ENCODE data around the gene P2RX6.

Gene P2RX6

DNA sequence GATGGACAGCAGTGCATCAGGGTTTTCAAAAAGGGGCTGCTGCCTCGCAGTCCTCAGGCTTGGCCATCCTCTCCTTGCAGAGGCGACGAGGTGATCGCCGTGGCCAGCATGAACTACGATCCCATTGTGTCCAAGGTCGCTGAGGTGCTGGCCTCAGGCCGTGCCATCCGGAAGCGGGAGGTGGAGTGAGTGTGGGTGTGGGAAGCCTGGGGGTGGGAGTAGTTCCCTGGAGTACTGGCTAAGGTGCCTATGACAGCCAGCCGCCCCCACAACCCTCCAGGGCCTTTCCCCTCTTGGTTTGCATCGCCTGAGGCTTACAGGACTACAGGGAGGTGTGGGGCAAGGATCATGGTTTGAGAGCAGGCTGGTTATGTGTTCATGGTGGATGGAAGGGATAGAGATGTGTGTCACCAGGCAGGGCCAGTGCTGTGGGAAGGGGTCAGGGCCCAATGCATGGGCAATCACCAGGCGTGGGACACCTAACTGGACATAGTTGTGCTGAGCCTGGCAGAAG, 35.0 kb upstream of the P2RX6 start:
- DNase-seq (ENCODE audit: low read depth): no peak

GRCh38 chr22:20980523-20980922, 34.4 kb upstream of the P2RX6 start:
- DNase-seq (ENCODE audit: low read depth): no peak

DNA sequence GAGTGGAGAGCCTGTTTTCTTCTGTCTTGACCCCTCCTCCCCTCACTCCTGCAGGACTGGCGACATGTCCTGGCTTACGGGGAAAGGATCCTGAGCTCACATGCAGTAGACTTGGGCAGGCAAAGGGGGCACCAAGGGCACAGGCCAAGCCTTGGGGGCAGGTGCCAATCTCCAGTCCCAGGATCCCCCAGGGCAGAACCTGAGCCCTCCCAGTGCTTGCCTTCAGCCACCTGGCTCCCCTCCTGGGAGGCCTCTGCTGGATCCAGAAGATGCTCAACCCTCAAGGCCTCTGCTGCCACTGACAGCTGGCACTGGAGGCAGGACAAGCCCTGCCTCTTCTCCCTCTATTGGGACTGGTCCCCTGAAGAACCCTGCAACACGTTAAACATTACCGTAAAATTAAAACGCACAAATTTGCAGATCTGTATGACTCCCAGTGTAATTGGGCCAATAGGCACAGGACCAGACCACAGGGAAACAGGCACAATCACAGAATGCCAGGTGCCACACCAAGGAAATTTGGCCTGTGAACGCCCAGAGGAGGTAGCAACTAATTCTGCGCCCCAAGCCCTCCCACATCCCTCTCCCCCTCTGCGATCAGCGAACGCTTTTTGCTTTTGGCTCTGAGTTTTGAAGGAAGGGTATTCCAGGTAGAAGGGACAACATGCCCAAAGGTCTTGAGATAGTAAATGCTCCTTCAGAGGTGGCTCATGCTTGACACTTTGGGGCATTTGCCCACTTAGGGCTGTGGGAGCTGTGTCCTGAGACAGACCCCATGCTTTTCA, 33.8 kb upstream of the P2RX6 start:
- no peak for DNase-seq (ENCODE audit: low read depth)

GRCh38 chr22:20981787-20982562, 33.0 kb upstream of the P2RX6 start, which contains the start of gene LZTR1:
TSS of gene LZTR1 (plus strand) at chr22:20982297. CDS start at chr22:20982372, 75 bp downstream.
- peak; percentile 53 for DNase-seq (ENCODE audit: low read depth)

DNA sequence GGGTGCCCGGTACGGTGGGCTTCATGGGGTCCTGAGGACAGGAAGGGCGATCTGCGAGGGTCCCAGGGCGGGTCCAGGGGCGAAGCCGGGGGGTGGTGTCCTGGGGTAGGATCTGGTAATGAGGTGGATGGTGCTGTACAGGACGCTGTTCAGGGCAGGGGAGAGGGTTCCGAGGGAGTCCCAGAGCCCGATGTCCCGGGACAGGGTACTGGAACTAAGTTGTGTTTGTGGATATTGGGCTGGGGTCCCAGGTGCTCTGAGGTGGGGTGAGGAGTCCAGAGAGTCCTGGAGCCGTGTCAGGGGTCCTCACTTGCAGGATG, 32.4 kb upstream of the P2RX6 start:
- DNase-seq (ENCODE audit: low read depth): no peak

DNA sequence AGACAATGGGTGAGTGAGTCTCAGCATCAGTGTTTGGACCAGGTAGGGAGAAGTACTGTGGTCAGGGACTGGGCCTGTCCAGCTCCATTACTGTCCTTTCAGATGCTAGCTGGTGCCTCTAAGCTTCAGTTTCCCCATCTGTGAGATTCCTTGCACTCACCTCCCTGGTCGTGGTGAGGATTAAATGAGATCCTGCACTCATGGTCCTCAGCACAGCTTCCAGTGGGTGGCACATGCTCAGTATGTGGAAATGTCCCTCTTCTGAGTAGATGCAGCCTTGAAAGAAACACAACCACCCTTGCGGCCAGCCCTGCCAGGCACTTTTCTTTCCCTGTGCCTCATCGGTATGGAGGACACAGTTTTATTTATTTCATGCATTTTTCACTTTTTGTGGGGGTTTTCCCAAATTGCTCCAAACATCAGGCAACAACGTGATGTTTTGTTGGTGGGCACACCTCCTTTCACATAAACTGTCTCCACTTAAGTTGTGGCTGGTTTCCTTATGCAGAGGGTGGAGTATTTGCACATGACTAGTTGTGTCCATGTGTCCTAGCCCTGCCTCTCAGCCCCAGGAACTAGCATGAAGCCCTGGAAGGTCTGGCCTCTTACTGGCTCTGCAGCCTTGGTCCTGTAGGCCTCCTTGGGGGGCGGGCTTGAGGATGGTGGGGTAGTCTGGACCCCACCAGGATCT, 31.7 kb upstream of the P2RX6 start:
- DNase-seq (ENCODE audit: low read depth): no peak

- no peak for DNase-seq (ENCODE audit: low read depth)
Observed at GRCh38 chr22:20985720-20986119, 29.2 kb upstream of the P2RX6 start.

GRCh38 chr22:20986365-20986764, 28.6 kb upstream of the P2RX6 start:
- DNase-seq (ENCODE audit: low read depth): no peak

DNA sequence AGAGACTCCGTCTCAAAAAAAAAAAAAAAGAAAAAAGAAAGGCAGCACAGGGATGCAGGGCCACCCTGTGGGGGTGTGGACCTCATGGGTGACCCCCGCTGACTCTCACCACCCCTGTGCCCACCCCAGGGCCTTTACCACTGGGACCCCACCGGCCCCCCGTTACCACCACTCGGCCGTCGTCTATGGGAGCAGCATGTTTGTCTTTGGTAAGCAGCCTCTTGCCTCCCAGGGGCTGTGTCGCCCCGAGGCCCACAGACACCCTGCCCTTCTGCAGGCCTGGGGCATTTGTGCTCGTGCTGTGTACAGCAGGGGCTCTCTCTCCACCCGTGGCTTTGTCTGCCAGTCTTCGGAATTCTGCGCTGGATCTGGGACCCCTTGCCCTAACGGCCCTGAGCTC, 27.6 kb upstream of the P2RX6 start:
- DNase-seq (ENCODE audit: low read depth): no peak

DNA sequence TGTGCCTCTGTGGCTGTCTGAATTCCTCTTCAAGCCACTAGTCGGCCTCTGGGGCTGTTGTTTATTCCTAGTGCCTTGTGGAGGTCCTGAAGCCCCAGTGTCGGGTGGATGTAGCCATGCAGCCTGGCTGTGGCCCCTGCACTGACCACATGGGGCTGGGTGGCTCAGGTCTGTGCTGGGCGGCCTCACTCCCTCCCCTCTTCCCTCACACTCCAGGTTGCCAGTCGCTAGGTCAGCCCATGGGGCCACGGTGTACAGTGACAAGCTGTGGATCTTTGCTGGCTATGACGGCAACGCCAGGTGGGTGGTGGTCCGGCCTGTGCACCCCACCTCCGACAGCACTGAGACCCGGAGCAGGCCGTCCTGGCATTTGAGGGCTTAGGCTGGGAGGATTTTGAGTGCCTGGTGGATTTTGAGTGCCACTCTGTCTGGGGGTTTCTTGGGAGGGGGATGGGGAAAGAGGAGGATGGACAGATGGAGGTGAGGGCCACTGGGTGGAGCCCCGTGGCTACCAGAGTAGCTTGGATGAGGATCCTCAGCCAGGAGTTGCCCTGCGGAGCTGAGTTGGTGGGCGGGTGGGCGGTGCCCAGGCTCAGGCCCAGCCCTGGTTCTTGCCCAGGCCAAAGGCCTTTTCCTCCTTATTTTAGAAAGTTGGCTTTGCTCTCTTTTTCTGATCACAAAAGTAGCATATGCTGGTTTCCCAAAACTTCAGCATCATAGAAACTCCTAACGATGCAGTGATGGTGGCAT, 26.2 kb upstream of the P2RX6 start:
- DNase-seq (ENCODE audit: low read depth): no peak

GRCh38 chr22:20989323-20990138, 25.4 kb upstream of the P2RX6 start:
- no peak for DNase-seq (ENCODE audit: low read depth)

GRCh38 chr22:20990184-20991180, 24.5 kb upstream of the P2RX6 start:
- no peak for DNase-seq (ENCODE audit: low read depth)

DNA sequence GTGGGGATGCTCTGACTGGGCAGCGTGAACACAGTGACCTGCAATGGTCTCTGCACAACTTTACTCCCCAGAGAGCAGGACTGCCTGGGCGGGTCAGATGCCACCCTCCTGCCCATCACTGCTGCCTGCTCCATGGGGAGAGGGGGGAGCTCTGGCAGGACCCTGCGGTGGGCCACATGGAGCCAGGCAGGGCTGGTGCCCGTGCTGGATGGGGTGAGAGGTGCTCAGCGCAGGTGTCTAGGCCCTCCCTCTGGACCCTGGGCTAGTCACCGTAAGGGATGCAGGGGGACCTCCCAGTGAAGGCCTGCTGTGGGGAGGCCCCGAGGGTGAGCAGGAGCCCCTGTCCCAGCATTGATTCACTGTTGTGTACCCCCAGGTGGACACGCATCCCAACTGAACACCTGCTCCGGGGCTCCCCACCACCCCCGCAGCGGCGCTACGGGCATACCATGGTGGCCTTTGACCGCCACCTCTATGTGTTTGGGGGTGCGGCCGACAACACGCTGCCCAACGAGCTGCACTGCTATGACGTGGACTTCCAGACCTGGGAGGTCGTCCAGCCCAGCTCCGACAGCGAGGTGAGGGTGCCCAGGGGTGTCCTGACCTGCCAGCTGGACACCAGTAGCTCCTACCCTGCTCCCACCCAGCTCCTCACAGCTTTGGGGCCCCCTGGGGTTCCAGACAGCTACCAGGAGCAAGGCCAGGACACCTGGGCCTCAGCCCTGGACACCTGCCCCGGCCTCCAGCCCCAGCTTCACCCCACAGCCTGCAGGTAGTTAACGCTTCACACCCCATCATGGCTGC, 23.5 kb upstream of the P2RX6 start:
- DNase-seq (ENCODE audit: low read depth): no peak

DNA sequence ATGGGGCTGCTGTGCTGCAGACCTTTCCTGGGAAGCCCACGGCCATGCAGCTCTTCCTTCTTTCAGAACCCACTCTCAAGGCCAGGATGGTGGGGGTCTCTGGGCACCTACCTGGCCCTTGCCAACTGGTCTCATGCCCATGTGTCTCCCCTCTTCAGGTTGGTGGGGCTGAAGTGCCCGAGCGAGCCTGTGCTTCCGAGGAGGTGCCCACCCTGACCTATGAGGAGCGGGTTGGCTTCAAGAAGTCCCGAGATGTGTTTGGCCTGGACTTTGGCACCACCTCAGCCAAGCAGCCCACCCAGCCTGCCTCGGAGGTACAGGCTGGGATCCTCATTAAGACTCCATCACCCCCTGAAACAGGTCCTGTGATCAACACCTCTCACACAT, 22.9 kb upstream of the P2RX6 start:
- DNase-seq (ENCODE audit: low read depth): no peak

GRCh38 chr22:20992456-20993303, 22.3 kb upstream of the P2RX6 start:
- no peak for DNase-seq (ENCODE audit: low read depth)

- no peak for DNase-seq (ENCODE audit: low read depth)
Observed at GRCh38 chr22:20993304-20994127, 21.4 kb upstream of the P2RX6 start.
